ENCODE results near the gene LKAAEAR1. TPM values are rescaled to one million over a fixed set of nuclear protein-coding genes. Genes with fewer than 3 reads are reported as not detected.

LKAAEAR1 gene
- total and polyA plus RNA-seq, 2 of the 13 experiments (the other 11 are each of a cell fraction or from before 2014, with no cell fraction given): not detected

GRCh38 chr20:64064145-64064698 is 20.0 kb downstream of the LKAAEAR1 start (continued):
- TF ChIP-seq SP1 (IDR thresholded peaks at IDR 0.05) (no peak), SP1 (CRISPR knock-in tag; IDR thresholded peaks at IDR 0.05) (peak; percentile 1; the same call in 1 of the 2 replicates), THYN1 (CRISPR knock-in tag; IDR thresholded peaks at IDR 0.05; ENCODE audit: borderline replicate concordance, low read depth) (no peak), ISL2 (CRISPR knock-in tag; IDR thresholded peaks at IDR 0.05) (no peak), ATF7 (IDR thresholded peaks at IDR 0.05) (no peak), ATF7 (CRISPR knock-in tag; IDR thresholded peaks at IDR 0.05) (peak; percentile 66), NCOA2 (CRISPR knock-in tag; IDR thresholded peaks at IDR 0.05) (no peak), ZNF142 (CRISPR knock-in tag; IDR thresholded peaks at IDR 0.05) (peak; percentile 39), MATR3 (CRISPR knock-in tag; IDR thresholded peaks at IDR 0.05) (no peak), ZNF891 (CRISPR knock-in tag; IDR thresholded peaks at IDR 0.05) (no peak), FIP1L1 (IDR thresholded peaks at IDR 0.05; ENCODE audit: borderline replicate concordance, insufficient read depth, low read depth, low read length) (peak; percentile 29; the same call in 1 of the 2 replicates), ZBTB3 (CRISPR knock-in tag; IDR thresholded peaks at IDR 0.05; ENCODE audit: borderline replicate concordance, low read depth) (no peak), GLMP (CRISPR knock-in tag; IDR thresholded peaks at IDR 0.05; ENCODE audit: borderline replicate concordance) (no peak), NCOR1 (IDR thresholded peaks at IDR 0.05; ENCODE audit: borderline replicate concordance, low read length) (no peak), CBX2 (IDR thresholded peaks at IDR 0.05; ENCODE audit: low read depth, low read length) (no peak), CBX2 (CRISPR knock-in tag; IDR thresholded peaks at IDR 0.05; ENCODE audit: low read depth) (no peak), ZNF280B (CRISPR knock-in tag; IDR thresholded peaks at IDR 0.05; ENCODE audit: borderline replicate concordance) (no peak), MED1 (CRISPR knock-in tag; IDR thresholded peaks at IDR 0.05) (no peak), ARNT (IDR thresholded peaks at IDR 0.05) (no peak), HCFC1 (IDR thresholded peaks at IDR 0.05; ENCODE audit: low read depth, low read length) (no peak), ZNF367 (CRISPR knock-in tag; IDR thresholded peaks at IDR 0.05; ENCODE audit: borderline replicate concordance) (no peak), RNF219 (CRISPR knock-in tag; IDR thresholded peaks at IDR 0.05) (no peak)

All from HepG2 (cell line).